CD4-positive, alpha-beta T cell treated with Interleukin-2 at 100 ng/mL for 4 hours (primary cell): ENCODE measurements around the gene TRIP13.
A peak's percentile ranks its signal among the peaks of the same experiment; 100 is the strongest.
"Not testable (repeated sequence)": the region's sequence is repeated elsewhere in the genome, so short reads cannot be mapped to it uniquely, and the experiment has no call there.

Experiments used
- DNase-seq: peaks from one replicate; pipeline ENCODE4 v3.0.0-alpha.2; 2020; ENCODE audit warnings: low spot score

The TRIP13 gene

DNA sequence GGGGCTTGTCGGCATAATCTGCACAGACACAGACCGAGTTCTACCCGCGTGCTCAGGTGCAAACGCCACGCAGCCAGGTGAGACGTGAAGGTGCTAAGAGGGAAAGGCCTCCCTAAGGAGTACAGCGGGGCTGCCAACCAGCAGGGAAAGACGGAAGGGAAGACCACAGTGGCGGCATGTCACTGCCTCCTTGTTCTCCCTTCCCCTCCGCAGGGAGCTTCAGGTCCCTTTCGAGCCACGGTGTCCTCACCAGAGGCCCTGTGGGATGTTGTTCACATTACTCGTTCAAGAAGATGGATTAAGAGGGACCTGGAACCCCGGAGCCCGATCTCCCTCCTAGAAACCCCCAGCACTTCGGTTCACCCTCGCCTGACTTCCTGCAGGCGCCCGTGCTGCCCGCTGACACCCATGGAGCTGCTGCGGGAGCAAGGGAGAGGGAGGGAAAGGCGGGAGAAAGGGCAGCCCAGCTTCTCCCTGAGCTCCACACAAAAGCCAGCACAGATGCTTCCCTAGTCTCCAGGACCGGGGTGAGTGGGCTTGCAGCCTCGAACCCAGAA, 769 bp upstream of the TRIP13 start:
- no peak for DNase-seq

DNA sequence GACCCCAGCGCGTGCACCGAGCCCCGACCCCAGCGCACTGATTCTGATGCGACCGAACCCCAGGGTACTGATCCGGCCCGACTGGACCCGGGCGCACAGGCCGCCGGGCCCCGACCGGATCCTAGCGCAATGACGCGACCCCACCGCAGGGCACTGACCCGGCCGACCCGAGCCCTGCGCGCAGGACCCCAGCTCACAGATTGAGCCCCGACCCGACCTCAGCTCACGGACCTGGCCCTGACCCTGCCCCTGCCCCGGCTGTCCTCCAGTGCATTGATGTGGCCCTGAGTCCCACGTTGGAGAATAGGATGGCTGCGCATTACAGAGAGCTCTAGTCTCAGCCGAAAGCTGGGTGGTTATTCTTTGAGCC, 438 bp downstream of the TRIP13 start:
- no peak for DNase-seq

DNA sequence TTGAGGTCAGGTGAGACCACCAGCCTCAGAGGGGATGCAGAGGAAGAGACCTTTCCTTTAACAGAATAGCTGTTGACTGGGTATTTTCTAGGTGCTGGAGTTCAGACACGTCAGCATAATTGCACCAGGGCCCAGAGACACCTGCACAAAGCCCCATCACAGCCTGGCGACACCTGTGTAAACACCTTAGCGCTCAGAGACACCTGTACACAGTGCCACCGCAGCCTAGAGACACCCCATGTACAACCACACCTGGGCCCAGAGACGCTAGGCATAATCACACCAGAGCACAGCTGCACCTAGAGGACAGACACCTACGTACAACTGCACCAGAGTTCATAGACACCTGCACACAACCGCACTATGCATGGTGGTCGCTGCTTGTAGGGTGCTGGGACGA, 1.0 kb downstream of the TRIP13 start:
- no peak for DNase-seq

DNA sequence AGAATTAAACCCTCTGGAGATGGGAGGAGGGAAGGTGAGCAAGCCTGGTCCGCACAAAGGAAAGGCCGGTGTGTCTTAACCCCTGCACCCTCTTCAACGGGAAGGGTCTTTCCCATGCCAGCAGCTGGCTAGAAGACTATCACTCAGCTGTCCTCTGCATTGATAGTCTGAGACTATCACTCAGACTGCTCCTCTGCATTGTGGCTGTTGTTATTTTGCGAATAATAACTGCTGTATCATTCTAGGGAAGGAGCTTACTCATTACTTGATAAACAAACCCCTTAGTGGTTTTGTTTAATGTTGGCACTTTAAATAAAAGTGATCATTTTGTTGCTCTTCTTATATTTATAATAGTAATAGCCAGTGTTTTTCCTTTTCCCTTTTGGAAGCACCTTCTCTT, 8.1 kb downstream of the TRIP13 start:
- DNase-seq = no peak

DNA sequence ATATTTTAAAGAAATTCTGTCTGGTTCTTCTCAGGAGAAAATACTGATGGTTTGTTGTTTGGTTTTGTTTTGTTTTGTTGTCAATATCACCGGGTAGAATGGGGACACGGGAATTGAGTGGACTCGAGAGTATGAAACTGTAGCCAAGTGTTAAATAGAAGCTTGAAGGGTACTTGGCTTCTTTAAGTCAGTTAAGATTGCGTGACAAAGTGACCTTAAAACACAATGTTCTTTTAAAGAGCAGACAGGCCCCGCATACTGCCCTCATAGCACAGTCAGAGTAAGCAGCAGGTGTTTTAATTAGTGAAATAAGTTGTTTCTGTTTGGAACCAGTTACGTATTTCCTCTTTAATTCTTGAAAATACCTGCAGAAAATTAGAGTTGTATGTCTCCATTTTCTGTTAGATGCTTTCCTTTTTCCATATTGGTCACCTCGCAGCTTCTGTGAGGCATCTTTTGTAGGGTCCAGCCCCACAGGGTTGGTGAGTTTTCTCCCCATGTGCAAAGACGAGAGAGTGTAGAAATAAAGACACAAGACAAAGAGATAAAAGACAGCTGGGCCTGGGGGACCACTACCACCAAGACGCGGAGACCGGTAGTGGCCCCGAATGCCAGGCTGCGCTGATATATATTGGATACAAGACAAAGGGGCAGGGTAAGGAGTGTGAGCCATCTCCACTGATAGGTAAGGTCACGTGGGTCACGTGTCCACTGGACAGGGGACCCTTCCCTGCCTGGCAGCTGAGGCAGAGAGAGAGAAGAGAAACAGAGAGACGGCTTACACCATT, 9.6 kb downstream of the TRIP13 start:
- DNase-seq = no peak

DNA sequence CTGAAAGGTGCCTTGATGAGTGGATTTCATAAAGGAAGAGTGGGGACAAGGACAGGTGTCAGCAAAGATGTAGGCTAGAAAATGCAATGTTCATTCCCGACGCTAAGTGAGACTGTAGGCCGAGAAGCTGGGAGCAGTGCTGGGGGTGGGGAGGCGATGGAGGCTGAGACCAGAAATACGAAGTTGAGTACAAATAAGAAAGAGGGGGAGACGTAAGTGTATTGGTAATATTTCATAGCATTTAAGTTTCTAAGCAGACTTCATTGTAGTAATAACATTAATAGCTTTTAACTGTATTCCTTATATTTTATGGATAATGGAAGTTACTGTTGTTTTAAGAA, 11.0 kb downstream of the TRIP13 start:
- no peak for DNase-seq

DNA sequence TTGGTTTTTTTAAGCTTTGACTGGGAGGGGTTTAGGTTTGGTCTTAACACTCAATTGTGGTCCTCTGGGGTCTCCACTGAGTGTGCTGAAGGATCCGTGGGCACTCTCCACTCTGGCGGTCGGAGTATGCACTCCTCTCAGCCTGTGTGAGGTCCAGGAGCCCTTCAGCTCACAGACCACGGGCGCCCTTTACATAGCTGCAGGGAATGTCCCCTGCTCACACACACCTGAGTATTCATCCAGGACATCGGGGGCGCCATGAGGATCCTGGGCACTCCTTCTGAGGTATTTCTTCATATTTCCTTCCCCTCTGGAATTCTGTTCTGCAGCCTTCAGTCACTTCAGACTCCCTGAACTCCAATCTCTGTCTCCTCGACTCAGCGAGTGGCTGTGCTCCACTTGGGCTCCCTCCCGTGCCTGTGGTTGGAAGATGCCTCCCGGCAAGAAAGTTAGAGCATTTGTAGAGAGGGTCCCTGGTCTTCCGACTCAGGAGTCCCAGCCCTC, 12.5 kb downstream of the TRIP13 start:
- no peak for DNase-seq

DNA sequence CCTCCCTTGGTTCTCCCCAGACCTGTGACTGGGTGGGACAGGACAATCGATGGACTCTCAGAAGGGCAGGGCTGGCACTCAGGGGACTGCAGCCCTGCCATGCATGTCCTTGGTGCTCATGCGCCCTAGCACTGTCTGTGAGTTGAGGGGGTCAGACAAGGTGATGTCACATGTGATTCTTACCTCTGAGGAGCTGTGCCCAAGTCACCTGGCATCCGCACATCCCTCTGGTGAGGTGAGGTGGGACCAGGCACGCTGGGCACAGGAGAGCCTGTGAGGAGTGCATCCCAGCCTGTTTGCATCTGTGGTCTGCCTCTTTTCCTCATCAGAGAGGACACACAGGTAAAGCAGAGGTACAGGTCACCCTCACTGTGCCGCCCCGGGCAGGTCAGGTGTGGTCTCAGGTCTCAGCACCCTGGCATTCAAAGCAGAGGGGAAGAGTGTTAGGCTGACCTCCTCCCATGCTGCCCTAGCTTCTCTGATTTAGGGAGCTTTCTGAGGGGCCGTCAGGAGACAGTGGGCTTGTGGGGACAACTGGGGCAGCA, 14.8 kb downstream of the TRIP13 start:
- DNase-seq = no peak

DNA sequence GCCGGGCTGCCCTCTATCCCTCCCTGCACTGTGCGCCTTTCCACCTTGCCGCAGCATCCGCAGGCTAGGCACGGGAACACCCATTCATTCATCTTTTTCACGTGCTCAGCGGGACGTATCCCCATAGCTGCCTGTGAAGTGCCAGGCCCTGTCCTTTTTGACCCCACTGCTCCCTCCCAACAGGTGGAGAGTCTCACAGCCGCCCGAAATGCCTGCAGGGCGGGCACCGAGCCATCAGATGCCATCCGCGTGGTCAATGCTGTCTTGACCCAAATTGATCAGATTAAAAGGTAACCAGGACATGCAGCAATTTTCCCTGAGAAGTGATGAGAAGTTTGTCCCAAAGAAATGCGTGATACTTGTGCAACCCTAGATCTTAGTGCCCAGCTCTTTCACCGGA, 15.5 kb downstream of the TRIP13 start:
- no peak for DNase-seq

DNA sequence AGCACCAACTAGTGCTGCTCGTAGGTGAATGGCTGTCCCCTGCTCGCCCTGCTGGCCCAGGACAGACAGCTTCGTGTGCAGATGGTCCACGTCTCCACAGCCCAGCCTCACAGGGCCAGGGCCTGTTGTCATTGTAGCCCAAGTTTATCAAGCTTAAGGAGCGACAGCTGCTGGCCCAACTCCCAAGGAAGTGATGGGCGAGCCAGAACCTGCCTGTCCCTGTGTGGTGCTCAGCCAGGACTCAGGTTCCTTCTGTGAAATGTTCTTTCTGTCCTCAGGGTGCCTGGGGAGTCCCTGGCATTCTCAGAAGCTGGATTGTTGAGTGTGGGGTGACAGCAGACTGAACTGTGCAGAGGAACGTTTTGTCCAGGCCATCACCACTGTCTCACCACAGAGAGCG, 16.4 kb downstream of the TRIP13 start:
- no peak for DNase-seq

DNA sequence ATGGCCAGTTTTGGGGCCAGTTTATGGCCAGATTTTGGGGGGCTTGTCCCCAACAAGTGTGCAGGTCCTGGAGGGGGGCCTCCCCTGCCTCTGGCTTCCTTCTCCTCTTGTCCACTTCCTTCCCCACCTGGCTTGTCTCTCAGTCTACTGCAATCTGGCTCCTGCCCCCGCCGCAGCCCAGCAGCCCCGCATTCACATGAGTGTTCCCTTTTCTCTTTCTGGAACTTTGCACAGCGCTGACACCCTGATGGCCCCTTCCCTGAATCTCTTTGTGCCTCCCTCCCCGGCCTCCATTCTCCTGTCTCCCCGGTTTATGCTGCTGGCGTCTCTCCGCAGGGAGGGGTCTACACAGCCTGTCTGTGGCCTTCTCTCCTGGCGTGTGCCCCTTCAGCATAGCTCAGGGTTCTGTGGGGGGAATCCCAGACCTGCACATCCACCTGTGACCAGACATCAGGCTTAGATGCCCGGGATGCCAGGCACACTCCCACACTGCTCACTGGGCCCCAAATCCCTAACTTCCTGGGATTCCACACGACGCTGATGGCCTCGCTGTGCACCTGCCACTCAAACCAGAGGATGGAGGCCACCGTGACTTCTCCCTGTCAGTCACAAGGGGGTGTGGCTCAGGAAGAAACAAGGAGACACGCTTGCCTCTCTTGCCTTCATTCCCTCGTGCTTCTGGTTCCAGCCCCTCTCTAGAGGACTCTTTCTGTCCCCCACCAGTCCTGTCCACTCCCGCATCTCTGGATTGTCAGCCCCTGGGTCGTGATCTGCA, 17.5 kb downstream of the TRIP13 start:
- no peak for DNase-seq

DNA sequence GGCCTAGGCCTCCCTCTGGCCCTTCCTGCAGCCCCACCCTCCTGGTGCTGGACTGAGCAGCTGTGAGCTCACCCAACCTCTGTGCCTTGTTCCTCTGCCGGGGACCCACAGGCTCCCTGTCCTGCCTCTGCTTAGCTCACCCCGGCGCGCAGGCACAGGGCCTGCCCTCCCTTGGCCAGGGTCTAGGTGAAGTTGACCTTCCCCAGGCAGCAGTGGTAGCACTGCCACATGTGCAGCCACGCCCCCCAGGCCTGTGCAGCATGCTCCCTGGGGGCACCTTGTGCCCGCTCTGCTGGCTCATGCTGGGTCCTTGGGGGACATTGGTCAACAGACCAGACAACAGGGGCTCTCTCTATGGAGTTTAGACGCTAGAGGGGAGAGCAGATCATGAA, 18.1 kb downstream of the TRIP13 start:
- DNase-seq = no peak

DNA sequence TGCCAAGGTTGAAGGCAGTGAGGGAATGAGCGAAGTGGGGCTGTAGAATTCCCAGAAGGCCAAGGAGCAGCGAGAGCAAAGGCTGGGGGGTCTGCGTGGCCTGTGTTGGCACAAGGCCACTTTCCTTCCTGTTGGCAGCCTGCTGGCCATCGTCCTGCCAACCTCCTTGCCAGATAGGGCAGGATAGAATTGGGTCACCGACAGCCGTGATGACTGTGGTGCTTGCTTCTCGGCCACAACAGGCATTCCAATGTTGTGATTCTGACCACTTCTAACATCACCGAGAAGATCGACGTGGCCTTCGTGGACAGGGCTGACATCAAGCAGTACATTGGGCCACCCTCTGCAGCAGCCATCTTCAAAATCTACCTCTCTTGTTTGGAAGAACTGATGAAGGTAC, 18.9 kb downstream of the TRIP13 start:
- no peak for DNase-seq

DNA sequence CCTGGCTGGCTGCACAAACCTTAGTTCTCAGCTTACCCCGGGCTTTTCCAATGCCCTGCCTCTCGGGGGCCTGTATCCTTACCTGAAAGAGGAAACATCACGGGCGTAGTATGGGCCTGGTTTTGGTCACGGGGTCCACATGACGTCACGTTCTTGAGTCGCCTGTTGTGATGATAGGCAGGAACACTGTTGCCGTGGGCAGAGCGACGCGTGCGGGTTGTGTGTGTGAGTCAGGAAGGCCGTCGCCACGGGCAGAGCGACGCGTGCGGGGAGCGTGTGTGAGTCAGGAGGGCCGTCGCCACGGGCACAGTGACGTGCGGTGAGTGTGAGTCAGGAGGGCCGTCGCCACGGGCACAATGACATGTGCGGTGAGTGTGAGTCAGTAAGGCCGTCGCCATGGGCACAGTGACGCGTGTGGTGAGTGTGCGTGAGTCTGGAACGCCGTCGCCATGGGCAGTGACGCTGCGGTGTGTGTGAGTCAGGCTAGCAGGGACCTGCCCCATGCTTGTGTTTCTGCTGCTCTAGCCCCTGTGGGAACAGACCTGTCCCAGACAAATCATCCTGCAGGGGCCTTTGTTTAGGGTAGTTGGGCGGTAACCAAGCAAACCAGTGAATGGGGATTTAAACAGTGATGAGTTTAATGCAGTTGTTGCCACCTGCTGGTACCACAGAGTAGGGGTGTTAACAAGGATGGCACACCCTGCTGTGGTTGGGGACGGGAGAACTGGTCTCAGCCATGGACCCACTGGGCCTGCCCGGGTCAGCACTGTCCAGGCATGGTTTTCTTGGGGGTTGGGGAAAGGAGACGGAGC, 19.8 kb downstream of the TRIP13 start:
- DNase-seq = peak; percentile 81

DNA sequence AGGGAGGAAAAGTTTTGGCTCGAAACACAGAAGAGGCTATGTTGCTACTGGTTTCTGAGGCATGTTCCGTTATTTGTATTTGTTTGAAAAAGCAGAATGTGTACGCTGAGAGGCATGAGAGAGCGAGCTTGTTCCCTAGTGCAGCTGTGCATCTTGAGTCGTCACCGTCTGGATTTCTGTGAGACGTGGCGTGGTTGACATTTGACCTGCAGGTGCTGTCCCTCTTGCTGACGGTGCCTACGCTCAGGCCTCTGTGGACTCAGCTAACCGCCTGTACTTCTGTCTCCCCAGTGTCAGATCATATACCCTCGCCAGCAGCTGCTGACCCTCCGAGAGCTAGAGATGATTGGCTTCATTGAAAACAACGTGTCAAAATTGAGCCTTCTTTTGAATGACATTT, 21.5 kb downstream of the TRIP13 start:
- no peak for DNase-seq

DNA sequence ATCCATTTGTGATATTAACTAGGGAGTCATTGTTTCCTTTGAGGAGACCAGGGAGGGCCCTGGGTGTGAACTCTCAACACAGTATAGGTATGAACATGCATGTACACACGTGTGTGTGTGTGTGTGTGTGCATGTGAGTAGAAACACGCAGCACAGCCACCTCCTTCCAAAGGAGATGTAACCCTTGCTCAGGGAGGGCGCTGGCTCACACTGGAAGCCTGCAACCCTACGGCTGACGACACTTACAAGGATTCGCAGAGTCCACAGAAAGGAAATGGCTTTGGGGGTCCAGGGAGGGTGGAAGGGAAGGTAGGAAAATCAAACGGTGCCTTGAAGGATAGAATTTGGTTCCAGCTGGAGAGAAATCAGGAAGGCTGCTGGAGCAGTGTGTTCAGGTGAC, 21.9 kb downstream of the TRIP13 start:
- no peak for DNase-seq

DNA sequence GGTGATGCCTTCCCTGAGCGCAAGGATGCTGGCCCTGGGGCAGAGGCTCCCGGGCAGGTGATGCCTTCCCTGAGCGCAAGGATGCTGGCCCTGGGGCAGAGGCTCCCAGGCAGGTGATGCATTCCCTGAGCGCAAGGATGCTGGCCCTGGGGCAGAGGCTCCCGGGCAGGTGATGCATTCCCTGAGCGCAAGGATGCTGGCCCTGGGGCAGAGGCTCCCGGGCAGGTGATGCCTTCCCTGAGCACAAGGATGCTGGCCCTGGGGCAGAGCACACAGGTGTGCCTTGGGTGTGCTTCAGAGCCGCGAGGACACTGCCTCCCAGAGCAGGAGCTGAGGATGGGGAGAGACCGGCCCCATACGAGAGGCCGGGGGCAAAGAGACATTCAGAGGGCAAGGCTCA, 22.7 kb downstream of the TRIP13 start:
- not testable (repeated sequence) for DNase-seq

DNA sequence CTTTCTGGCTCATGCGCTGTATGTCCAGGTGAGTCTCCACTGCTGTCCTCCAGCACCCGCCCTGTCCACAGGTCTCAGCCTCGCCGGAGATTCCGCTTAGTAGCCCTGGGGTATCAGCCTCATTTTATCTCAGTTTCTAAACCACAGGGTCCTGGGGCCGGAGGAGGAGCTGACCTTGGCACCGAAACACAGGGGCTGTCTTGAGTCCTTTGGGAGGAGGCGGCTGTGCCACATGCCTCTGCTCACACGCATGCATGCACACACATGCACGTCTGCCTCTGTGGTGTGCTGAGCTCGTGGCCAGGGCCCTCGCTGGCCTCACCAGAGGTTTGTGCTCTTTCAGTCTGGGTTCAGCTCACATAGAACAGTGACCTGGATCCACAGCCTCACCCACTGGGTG, 23.3 kb downstream of the TRIP13 start:
- DNase-seq = no peak

DNA sequence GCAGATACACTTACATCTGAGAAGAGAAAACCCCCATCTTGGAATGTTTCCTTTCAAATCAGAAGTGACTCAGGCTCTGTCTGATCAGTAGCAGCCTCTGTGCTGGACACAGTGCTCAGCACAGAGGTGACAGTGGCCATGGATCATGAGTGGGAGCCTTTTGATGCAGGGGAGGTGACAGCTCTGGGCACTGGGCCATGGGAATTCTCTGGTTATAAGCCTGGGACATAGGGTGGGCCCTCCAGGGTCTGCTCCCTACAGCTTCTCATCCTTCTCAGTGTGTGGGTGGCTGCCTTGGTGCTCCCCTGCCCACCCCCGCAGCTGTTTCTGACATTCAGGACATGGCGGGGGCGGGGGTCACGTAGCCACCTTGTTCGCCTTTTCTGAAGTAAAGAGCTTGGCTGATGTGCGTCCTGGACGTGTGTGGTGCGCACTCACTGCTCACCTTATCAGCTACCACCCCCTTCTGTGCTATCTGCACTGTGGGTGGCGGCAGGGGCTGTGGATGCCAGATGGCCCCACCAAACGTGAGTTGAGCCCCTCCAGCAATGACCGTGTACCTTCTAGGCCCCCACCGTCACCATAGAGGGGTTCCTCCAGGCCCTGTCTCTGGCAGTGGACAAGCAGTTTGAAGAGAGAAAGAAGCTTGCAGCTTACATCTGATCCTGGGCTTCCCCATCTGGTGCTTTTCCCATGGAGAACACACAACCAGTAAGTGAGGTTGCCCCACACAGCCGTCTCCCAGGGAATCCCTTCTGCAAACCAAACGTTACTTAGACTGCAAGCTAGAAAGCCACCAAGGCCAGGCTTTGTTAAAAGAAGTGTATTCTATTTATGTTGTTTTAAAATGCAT, 24.0 kb downstream of the TRIP13 start:
- DNase-seq = no peak

DNA sequence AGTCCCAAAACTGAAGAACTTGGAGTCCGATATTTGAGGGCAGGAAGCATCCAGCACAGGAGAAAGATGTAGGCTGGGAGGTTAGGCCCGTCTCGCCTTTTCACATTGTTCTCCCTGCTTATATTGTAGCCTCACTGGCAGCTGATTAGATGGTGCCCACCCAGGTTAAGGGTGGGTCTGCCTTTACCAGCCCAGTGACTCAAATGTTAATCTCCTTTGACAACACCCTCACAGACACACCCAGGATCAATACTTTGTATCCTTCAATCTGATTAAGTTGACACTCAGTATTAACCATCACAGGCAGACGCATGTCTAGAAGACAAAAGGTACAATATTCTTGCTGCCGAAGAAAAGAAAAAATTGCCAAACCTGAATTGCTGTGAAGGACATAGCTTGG, 26.0 kb downstream of the TRIP13 start:
- DNase-seq = not testable (repeated sequence)

DNA sequence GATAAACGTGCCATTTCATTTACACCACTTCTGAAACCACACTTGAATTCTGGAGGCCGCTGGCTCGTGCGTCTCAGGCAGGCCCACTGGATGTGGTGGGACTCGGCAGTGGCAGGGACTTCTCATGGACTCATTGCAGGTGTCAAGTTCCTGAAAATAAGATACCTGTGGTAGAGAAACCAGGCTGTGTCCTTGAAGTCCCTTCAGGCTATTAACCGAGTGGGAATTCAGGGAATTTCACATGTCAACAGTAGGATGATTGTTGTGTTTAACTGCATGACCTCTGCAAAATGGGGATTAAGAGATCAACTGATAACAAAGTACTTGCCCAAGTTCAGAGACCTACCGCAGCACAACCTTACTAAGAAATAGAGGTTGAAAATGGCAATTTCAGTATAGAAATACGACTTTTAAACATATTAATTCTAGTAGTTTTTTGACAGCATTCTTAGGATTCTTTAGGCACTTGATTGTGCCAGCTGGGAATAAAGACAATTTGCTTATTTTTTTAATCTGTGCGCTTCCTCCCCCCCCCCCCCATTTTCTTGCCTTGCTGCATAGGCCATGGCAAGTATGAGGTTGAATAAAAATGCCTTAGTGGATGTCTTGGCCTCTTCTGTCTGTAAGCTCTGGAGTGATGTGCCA, 26.8 kb downstream of the TRIP13 start:
- no peak for DNase-seq
